Small intestine (tissue), 7 donors: ENCODE data around the gene MOSMO. TPM values are rescaled to one million over a fixed set of nuclear protein-coding genes. Genes with fewer than 3 reads are reported as not detected.
"Not testable (repeated sequence)": the region's sequence is repeated elsewhere in the genome, so short reads cannot be mapped to it uniquely, and the experiment has no call there.

Source experiments
- DNase-seq, 2 donors: peaks; one replicate each; pipeline versions ENCODE4 v3.0.0 to v3.0.0-alpha.2; 2013
- FAIRE-seq: peaks from 2 replicates; lab custom pipeline; 2012; peaks lifted over from hg19 to GRCh38; lab: Jason Lieb, UNC
- H3K27ac ChIP-seq, 3 donors: one replicate each; pipeline ENCODE4 v1.5.1; 2013; ENCODE audit warnings: low read length in 2 of 3, mild to moderate bottlenecking in 2 of 3, control low read depth in 1 of 3, inconsistent platforms in 1 of 3, low read depth in 1 of 3, moderate library complexity in 1 of 3
- H3K27me3 ChIP-seq, 3 donors: one replicate each; pipeline ENCODE4 v1.6.1; 2013; ENCODE audit warnings: low read length in 3 of 3, inconsistent platforms in 1 of 3; ENCODE audit not compliant: control insufficient read depth in 3 of 3, insufficient read depth in 3 of 3
- H3K36me3 ChIP-seq, 3 donors: one replicate each; pipeline ENCODE4 v1.6.1; 2013; ENCODE audit warnings: low read length in 3 of 3, inconsistent platforms in 1 of 3, low read depth in 1 of 3, mild to moderate bottlenecking in 1 of 3, moderate library complexity in 1 of 3; ENCODE audit not compliant: control insufficient read depth in 3 of 3, insufficient read depth in 2 of 3
- H3K4me1 ChIP-seq, 3 donors: one replicate each; pipeline ENCODE4 v1.6.1; 2013; ENCODE audit warnings: low read length in 2 of 3, inconsistent platforms in 1 of 3, low read depth in 1 of 3, mild to moderate bottlenecking in 1 of 3, moderate library complexity in 1 of 3; ENCODE audit not compliant: control insufficient read depth in 3 of 3, insufficient read depth in 2 of 3
- H3K4me3 ChIP-seq, 3 donors: one replicate each; pipeline ENCODE4 v1.5.1; 2013; ENCODE audit warnings: low read length in 3 of 3, control low read depth in 1 of 3, inconsistent platforms in 1 of 3, low read depth in 1 of 3, mild to moderate bottlenecking in 1 of 3, moderate library complexity in 1 of 3
- H3K9me3 ChIP-seq, 2 donors: one replicate each; pipeline ENCODE4 v1.6.1; 2013; ENCODE audit warnings: low read depth in 1 of 2, low read length in 1 of 2; ENCODE audit not compliant: control insufficient read depth in 2 of 2, insufficient read depth in 1 of 2
- WGBS, 3 donors: extraction: QIAGEN DNeasy Blood & Tissue Kit; methylation state at CpG; one replicate each; pipeline ENCODE4 v1.1.7; 2013; 5-methylcytosine and 5-hydroxymethylcytosine counted together
- polyA plus RNA-seq, 4 donors: library from polyadenylated mRNA; stranded (reverse) in 3 of 4; unstranded in 1 of 4; fragments of 200-250 nt in 3 of 4; fragments of 120-200 nt in 1 of 4; gene quantifications; one replicate each; pipeline versions ENCODE4 v1.2.1 to v1.2.3, GENCODE V29; 2013
- donor health status: healthy with polysubstance abuse.
- donor health status: control.
- donor health status: control.
- donor health status: Bipolar disorder and iron deficiency.
- donor health status: healthy.

Gene MOSMO
- polyA plus RNA-seq, 4 donors = 3.2 to 13.1 (median 6.4) TPM

GRCh38 chr16:22124583-22125284 is 116.8 kb downstream of the MOSMO start:
- Histone ChIP-seq H3K4me1 (no peaks in the 10 kb centered on the region), H3K27me3 (no peaks in the 10 kb centered on the region), H3K4me3 (no peak overlapping the region), H3K9me3 (no peaks in the 10 kb centered on the region), H3K27ac (no peak overlapping the region), H3K36me3 (no peaks in the 10 kb centered on the region)
- FAIRE-seq (no peak), DNase-seq (no peak)
- WGBS, 3 donors = 85 to 93% (median 92%) methylated on average over 6 of the region's 6 CpGs

GRCh38 chr16:22126037-22126558 is 118.2 kb downstream of the MOSMO start:
- Histone ChIP-seq H3K36me3 (no peaks in the 10 kb centered on the region), H3K4me1 (no peaks in the 10 kb centered on the region), H3K27me3 (no peaks in the 10 kb centered on the region), H3K27ac (no peak overlapping the region), H3K4me3 (no peak overlapping the region), H3K9me3 (no peaks in the 10 kb centered on the region)
- DNase-seq (no peak), FAIRE-seq (no peak)
- 84 to 89% (median 84%) methylated on average over 15 of the region's 15 CpGs for WGBS, 3 donors

GRCh38 chr16:22128537-22128936 is 120.6 kb downstream of the MOSMO start:
- FAIRE-seq, H3K4me3 ChIP-seq, DNase-seq, H3K9me3 ChIP-seq, H3K36me3 ChIP-seq, H3K4me1 ChIP-seq, H3K27me3 ChIP-seq, H3K27ac ChIP-seq: not testable (repeated sequence)
- WGBS, 3 donors = 80 to 94% (median 89%) methylated on average over 1 of the region's 1 CpG

GRCh38 chr16:22130528-22130927 is 122.6 kb downstream of the MOSMO start:
- FAIRE-seq = no peak
- H3K4me1 ChIP-seq = no peaks in the 10 kb centered on the region

GRCh38 chr16:22132801-22133200 is 124.9 kb downstream of the MOSMO start:
- H3K4me3 ChIP-seq = no peak overlapping the region
- no peak overlapping the region for H3K27ac ChIP-seq
- no peaks in the 10 kb centered on the region for H3K4me1 ChIP-seq
- H3K36me3 ChIP-seq = no peaks in the 10 kb centered on the region
- H3K27me3 ChIP-seq = no peaks in the 10 kb centered on the region
- FAIRE-seq = no peak
- 83 to 90% (median 87%) methylated on average over 10 of the region's 10 CpGs for WGBS, 3 donors
- DNase-seq = no peak
- H3K9me3 ChIP-seq = no peaks in the 10 kb centered on the region

More at GRCh38 chr16:22130528-22130927, 122.6 kb downstream of the MOSMO start:
- Histone ChIP-seq H3K4me3 (no peak overlapping the region), H3K9me3 (no peaks in the 10 kb centered on the region), H3K27me3 (no peaks in the 10 kb centered on the region), H3K27ac (no peak overlapping the region), H3K36me3 (no peaks in the 10 kb centered on the region)
- DNase-seq = no peak

Other genes starting within 250 kb of the MOSMO start
- gene NPIPB4, start 150.4 kb upstream of the MOSMO start, polyA plus RNA-seq = 100 to 1,000 TPM in 1 of 4 donors, 10 to 100 TPM in 2, 1 to 10 TPM in 1; 9.2 to 109 (median 14.4) TPM
- 100 to 1,000 TPM; 245 to 408 (median 299) TPM for gene UQCRC2, start 54.8 kb upstream of the MOSMO start, polyA plus RNA-seq
- under 1 TPM in 1 of 4 donors, not detected in 3; 0.27 TPM for gene PDZD9, start 7.0 kb upstream of the MOSMO start, polyA plus RNA-seq
- under 1 TPM in 2 of 4 donors, not detected in 2; 0.01 to 0.13 TPM for gene VWA3A, start 84.4 kb downstream of the MOSMO start, polyA plus RNA-seq
- gene SDR42E2, start 154.4 kb downstream of the MOSMO start, polyA plus RNA-seq = under 1 TPM in 2 of 4 donors, not detected in 2; 0.01 to 0.03 TPM
- 10 to 100 TPM in 1 of 4 donors, 1 to 10 TPM in 3; 2.4 to 23.5 (median 5.8) TPM for gene EEF2K, start 198.2 kb downstream of the MOSMO start, polyA plus RNA-seq